ENCODE results near the gene OSBPL7.

DNA sequence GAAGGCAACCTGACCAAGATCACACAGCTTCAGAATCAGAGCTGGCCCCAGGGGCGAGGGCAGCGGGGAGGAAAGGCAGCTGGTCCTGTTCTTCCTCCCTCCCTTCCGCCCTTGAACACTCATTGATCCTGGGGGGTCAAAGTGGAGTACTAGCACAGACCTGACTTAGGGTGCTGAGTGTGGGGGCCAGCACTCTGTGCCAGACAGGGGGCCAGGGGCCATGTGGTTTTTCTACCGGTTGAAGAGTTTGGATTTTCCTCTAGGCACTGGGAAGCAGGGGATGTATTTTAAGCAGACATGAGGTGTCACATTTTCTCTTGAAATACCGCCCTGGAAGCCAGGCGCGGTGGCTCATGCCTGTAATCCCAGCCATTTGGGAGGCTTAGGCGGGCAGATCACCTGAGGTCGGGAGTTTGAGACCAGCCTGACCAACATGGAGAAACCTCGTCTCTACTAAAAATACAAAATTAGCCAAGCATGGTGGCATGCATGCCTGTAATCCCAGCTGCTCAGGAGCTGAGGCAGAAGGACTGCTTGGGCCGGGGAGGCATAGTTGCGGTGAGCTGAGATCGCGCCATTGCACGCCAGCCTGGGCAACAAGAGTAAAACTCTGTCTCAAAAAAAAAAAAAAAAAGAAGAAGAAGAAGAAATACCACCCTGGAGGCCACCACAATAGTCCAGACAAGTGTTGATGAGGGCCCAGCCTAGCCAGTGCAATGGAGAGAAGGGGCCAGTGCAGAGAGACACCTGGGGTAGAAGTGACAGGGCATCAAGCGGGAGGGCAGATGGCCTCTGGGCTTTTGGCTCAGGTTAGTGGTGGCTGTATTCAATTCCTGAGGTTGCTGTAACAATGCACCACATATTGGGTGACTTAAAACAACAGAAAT lies 15.3 kb downstream of the OSBPL7 start:
- TF ChIP-seq, protein P1, sequence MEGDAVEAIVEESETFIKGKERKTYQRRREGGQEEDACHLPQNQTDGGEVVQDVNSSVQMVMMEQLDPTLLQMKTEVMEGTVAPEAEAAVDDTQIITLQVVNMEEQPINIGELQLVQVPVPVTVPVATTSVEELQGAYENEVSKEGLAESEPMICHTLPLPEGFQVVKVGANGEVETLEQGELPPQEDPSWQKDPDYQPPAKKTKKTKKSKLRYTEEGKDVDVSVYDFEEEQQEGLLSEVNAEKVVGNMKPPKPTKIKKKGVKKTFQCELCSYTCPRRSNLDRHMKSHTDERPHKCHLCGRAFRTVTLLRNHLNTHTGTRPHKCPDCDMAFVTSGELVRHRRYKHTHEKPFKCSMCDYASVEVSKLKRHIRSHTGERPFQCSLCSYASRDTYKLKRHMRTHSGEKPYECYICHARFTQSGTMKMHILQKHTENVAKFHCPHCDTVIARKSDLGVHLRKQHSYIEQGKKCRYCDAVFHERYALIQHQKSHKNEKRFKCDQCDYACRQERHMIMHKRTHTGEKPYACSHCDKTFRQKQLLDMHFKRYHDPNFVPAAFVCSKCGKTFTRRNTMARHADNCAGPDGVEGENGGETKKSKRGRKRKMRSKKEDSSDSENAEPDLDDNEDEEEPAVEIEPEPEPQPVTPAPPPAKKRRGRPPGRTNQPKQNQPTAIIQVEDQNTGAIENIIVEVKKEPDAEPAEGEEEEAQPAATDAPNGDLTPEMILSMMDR (optimal IDR thresholded peaks at IDR 0.05 in 1 of 3, IDR thresholded peaks at IDR 0.05 in 1 of 3, conservative IDR thresholded peaks at IDR 0.05 in 1 of 3; ENCODE audit: extremely low read depth in 1 of 3, insufficient read depth in 2 of 3, low read length in 3 of 3), result no peak
- no peak for TF ChIP-seq EZH2 (IDR thresholded peaks at IDR 0.05; ENCODE audit: low read length)

All from keratinocyte (primary cell).